ENCODE data around the gene NKAIN2.
"Not testable (repeated sequence)": the region's sequence is repeated elsewhere in the genome, so short reads cannot be mapped to it uniquely, and the experiment has no call there.

Gene NKAIN2

DNA sequence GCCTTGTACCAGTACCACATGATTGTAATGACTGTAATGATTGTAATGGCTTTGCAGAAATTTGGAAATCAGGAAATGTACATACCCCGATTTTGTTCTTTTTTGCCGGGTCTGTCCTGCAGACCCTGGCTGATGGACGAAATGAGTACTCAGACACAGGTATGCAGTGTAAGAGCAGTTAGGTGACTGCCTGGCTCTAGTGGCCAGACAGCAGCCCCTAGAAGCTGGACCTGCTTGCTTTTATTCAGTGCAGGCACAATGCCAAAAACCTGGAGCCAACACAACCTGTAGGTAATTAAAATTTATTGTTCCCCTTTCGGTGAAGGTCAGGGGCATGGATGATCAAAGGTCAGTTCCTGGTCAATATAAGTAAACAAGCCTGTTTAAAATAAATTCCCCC is 346.0 kb downstream of the NKAIN2 start:
- H3K4me3 ChIP-seq (ENCODE audit: low read depth, low read length): no peak overlapping the region
- DNase-seq (ENCODE audit: low read depth): no peak
- TF ChIP-seq, protein P1, sequence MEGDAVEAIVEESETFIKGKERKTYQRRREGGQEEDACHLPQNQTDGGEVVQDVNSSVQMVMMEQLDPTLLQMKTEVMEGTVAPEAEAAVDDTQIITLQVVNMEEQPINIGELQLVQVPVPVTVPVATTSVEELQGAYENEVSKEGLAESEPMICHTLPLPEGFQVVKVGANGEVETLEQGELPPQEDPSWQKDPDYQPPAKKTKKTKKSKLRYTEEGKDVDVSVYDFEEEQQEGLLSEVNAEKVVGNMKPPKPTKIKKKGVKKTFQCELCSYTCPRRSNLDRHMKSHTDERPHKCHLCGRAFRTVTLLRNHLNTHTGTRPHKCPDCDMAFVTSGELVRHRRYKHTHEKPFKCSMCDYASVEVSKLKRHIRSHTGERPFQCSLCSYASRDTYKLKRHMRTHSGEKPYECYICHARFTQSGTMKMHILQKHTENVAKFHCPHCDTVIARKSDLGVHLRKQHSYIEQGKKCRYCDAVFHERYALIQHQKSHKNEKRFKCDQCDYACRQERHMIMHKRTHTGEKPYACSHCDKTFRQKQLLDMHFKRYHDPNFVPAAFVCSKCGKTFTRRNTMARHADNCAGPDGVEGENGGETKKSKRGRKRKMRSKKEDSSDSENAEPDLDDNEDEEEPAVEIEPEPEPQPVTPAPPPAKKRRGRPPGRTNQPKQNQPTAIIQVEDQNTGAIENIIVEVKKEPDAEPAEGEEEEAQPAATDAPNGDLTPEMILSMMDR (IDR thresholded peaks at IDR 0.05; ENCODE audit: low read depth, low read length): no peak
- TF ChIP-seq POLR2A (IDR thresholded peaks at IDR 0.05; ENCODE audit: extremely low read depth, insufficient read length) (no peak), MYC (IDR thresholded peaks at IDR 0.05; ENCODE audit: low read depth, low read length) (no peak)
- TF ChIP-seq, protein P2, sequence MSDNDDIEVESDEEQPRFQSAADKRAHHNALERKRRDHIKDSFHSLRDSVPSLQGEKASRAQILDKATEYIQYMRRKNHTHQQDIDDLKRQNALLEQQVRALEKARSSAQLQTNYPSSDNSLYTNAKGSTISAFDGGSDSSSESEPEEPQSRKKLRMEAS (IDR thresholded peaks at IDR 0.05; ENCODE audit: low read depth, low read length): no peak

DNA sequence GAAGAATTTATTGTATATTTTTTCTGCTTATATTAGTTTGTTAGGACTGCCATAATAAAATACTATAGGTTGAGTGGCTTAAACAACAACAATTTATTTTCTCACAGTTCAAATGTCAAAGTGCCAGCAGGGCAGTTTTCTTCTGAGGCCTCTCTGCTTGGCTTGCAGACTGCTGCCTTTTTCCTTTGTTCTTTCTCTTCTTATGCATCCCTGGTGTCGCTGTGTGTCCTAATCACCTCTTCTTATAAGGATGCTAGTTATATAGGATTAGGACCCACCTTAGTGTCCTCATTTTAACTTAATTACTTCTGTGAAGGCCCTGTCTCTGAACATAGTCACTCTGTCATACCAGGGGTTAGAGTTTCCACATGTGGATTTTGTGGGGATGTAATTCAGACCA is 354.4 kb downstream of the NKAIN2 start:
- TF ChIP-seq POLR2A (IDR thresholded peaks at IDR 0.05; ENCODE audit: extremely low read depth, insufficient read length) (no peak), MYC (IDR thresholded peaks at IDR 0.05; ENCODE audit: low read depth, low read length) (no peak)
- TF ChIP-seq, protein P1 (IDR thresholded peaks at IDR 0.05; ENCODE audit: low read depth, low read length): no peak
- no peak overlapping the region for H3K4me3 ChIP-seq (ENCODE audit: low read depth, low read length)
- no peak for DNase-seq (ENCODE audit: low read depth)

DNA sequence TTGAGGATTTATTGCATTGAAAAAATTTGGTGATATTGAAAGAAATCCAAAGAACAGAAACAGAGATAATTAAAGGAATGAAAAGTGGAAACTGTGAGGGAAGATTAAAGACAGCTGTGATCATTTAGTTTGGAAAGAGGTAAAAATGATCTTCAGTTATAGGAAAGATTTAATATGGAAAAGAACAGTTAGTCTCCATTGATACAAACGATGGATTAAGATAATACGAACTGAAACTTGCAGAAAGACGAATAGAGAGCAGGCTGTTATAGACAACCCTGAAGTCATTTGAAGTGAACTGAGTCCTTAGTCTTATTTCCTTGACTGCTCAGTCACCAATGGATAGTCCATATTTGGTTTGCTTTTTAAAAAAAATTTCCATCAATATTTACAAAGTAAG is 360.0 kb downstream of the NKAIN2 start:
- H3K4me3 ChIP-seq (ENCODE audit: low read depth, low read length): no peak overlapping the region
- DNase-seq (ENCODE audit: low read depth): no peak
- TF ChIP-seq, protein P2 (IDR thresholded peaks at IDR 0.05; ENCODE audit: low read depth, low read length): no peak
- no peak for TF ChIP-seq POLR2A (IDR thresholded peaks at IDR 0.05; ENCODE audit: extremely low read depth, insufficient read length)
- TF ChIP-seq, protein P1 (IDR thresholded peaks at IDR 0.05; ENCODE audit: low read depth, low read length): no peak
- no peak for TF ChIP-seq MYC (IDR thresholded peaks at IDR 0.05; ENCODE audit: low read depth, low read length)

DNA sequence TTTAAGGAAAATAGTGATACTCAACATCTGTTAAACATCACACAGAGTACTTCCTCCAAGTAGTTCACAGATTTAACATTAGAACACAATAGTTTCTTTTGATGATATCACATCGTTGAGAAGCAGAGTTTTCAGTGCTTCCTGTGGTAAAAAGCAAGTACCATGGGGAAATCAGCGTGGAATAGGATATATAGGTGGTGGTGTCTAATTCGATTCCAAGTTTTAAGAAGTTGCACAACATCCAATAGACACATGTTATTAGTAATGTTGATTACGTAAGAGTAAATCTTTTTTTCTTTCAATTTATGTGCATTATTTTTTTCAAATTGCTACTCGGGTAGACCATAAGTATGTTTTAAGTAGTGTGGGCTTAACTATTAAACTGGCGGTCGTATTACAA is 360.7 kb downstream of the NKAIN2 start:
- no peak overlapping the region for H3K4me3 ChIP-seq (ENCODE audit: low read depth, low read length)
- no peak for DNase-seq (ENCODE audit: low read depth)
- TF ChIP-seq, protein P1 (IDR thresholded peaks at IDR 0.05; ENCODE audit: low read depth, low read length): no peak
- TF ChIP-seq MYC (IDR thresholded peaks at IDR 0.05; ENCODE audit: low read depth, low read length) (no peak), POLR2A (IDR thresholded peaks at IDR 0.05; ENCODE audit: extremely low read depth, insufficient read length) (no peak)
- TF ChIP-seq, protein P2 (IDR thresholded peaks at IDR 0.05; ENCODE audit: low read depth, low read length): no peak

DNA sequence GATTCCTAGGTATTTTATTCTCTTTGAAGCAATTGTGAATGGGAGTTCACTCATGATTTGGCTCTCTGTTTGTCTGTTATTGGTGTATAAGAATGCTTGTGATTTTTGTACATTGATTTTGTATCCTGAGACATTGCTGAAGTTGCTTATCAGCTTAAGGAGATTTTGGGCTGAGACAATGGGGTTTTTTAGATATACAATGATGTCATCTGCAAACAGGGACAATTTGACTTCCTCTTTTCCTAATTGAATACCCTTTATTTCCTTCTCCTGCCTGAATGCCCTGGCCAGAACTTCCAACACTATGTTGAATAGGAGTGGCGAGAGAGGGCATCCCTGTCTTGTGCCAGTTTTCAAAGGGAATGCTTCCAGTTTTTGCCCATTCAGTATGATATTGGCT is 363.6 kb downstream of the NKAIN2 start:
- DNase-seq (ENCODE audit: low read depth); H3K4me3 ChIP-seq (ENCODE audit: low read depth, low read length): not testable (repeated sequence)

DNA sequence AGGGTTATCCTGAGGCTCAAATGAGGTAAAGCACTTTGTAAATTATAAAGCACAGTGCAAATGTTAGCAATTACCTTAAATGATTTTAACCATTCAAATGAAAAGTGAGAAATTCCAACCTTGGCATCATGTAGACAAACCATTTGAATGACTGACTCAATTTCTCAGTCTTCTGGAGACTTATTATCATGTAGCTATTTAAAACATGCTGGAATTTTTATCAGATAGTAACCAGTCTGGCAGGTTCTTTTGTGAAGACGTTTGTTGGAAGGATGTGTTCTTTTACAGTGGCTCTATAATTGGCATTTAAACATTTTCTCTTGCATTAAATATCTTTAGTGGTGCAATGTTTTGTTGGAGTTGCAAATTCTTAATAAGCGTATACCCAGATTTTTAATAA is 386.6 kb downstream of the NKAIN2 start:
- H3K4me3 ChIP-seq (ENCODE audit: low read depth, low read length): no peak overlapping the region
- TF ChIP-seq POLR2A (IDR thresholded peaks at IDR 0.05; ENCODE audit: extremely low read depth, insufficient read length) (no peak), MYC (IDR thresholded peaks at IDR 0.05; ENCODE audit: low read depth, low read length) (no peak)
- TF ChIP-seq, protein P2 (IDR thresholded peaks at IDR 0.05; ENCODE audit: low read depth, low read length): no peak
- TF ChIP-seq, protein P1 (IDR thresholded peaks at IDR 0.05; ENCODE audit: low read depth, low read length): no peak
- no peak for DNase-seq (ENCODE audit: low read depth)
